HG02610 (cell line): ENCODE measurements around the gene THOC7.

Experiments used
- ATAC-seq: cut with Tn5 transposase; IDR thresholded peaks from one replicate; pipeline ENCODE4 v1.9.1; 2021; ENCODE audit warnings: mild to moderate bottlenecking, moderate library complexity; ENCODE audit not compliant: unreplicated experiment

Gene THOC7

GRCh38 chr3:63845215-63845614 lies 18.4 kb downstream of the THOC7 start:
- no peak for ATAC-seq

- no peak for ATAC-seq
Observed at GRCh38 chr3:63842127-63842526, 21.5 kb downstream of the THOC7 start.

GRCh38 chr3:63841704-63842103 lies 21.9 kb downstream of the THOC7 start:
- no peak for ATAC-seq

- ATAC-seq: no peak
Observed at GRCh38 chr3:63832395-63832794, 31.2 kb downstream of the THOC7 start.

- no peak for ATAC-seq
Observed at GRCh38 chr3:63830526-63830925, 33.1 kb downstream of the THOC7 start.

GRCh38 chr3:63824309-63824708 lies 39.3 kb downstream of the THOC7 start:
- ATAC-seq: no peak

GRCh38 chr3:63819151-63819398 lies 44.5 kb downstream of the THOC7 start, which contains the start of gene C3orf49:
C3orf49 (plus strand) TSS chr3:63819299; CDS start chr3:63819472, 173 bp downstream.
- no peak for ATAC-seq

GRCh38 chr3:63818282-63819150 lies 45.1 kb downstream of the THOC7 start:
- peak; percentile 78 for ATAC-seq

- ATAC-seq: no peak
Observed at GRCh38 chr3:63817225-63817624, 46.4 kb downstream of the THOC7 start.

- ATAC-seq: no peak
Observed at GRCh38 chr3:63814237-63814636, 49.4 kb downstream of the THOC7 start.

GRCh38 chr3:63809607-63810006 lies 54.0 kb downstream of the THOC7 start:
- ATAC-seq: no peak

- ATAC-seq: no peak
Observed at GRCh38 chr3:63808633-63809032, 55.0 kb downstream of the THOC7 start.

- no peak for ATAC-seq
Observed at GRCh38 chr3:63807961-63808565, 55.5 kb downstream of the THOC7 start.

GRCh38 chr3:63803911-63804310 lies 59.7 kb downstream of the THOC7 start:
- ATAC-seq: no peak

GRCh38 chr3:63800097-63800496 lies 63.5 kb downstream of the THOC7 start:
- no peak for ATAC-seq

GRCh38 chr3:63798949-63799348 lies 64.7 kb downstream of the THOC7 start:
- ATAC-seq: no peak

GRCh38 chr3:63798544-63798943 lies 65.1 kb downstream of the THOC7 start:
- no peak for ATAC-seq

- ATAC-seq: no peak
Observed at GRCh38 chr3:63795438-63795837, 68.2 kb downstream of the THOC7 start.

GRCh38 chr3:63791974-63792373 lies 71.6 kb downstream of the THOC7 start:
- ATAC-seq: no peak
